GM06990 (cell line): ENCODE data around the gene PRSS37.

Experiments
- DNase-seq: peaks from one replicate; pipeline ENCODE4 v3.0.0-alpha.2; 2011; ENCODE audit not compliant: insufficient read length; ENCODE audit errors: extremely low read depth
- H3K27me3 ChIP-seq: replicated peaks from 2 replicates; pipeline ENCODE4 v1.6.0; 2011; ENCODE audit warnings: low read length; ENCODE audit not compliant: control insufficient read depth, insufficient read depth
- H3K36me3 ChIP-seq: 2 replicates; pipeline ENCODE4 v1.5.1; 2011; ENCODE audit warnings: low read length; ENCODE audit not compliant: control insufficient read depth, insufficient read depth
- H3K4me3 ChIP-seq: replicated peaks from 2 replicates; pipeline ENCODE4 v1.5.1; 2011; ENCODE audit warnings: low read depth, mild to moderate bottlenecking, control low read depth, low read length
- CTCF ChIP-seq: IDR thresholded peaks from 2 replicates; pipeline ENCODE4 v1.5.1; 2011; ENCODE audit warnings: low read length, control low read depth, mild to moderate bottlenecking, inconsistent platforms; ENCODE audit not compliant: insufficient read depth, poor library complexity, severe bottlenecking

PRSS37 gene

GRCh38 chr7:141841385-141841784 is at the start of gene PRSS37:
TSS of gene PRSS37 (minus strand) at chr7:141841485. CDS start at chr7:141841049, 436 bp downstream.
- no peak for TF ChIP-seq CTCF
- H3K4me3 ChIP-seq = no peak within 1 kb of the TSS

GRCh38 chr7:141889321-141889720 is 48.0 kb upstream of the PRSS37 start:
- TF ChIP-seq CTCF = no peak

More at GRCh38 chr7:141841385-141841784, at the start of gene PRSS37:
- DNase-seq = no peak
- H3K36me3 ChIP-seq = no peaks in the 10 kb centered on the region
- no peaks in the 10 kb centered on the region; the same call in 1 of the 2 replicates for H3K27me3 ChIP-seq

GRCh38 chr7:141884539-141885225 is 43.4 kb upstream of the PRSS37 start:
- TF ChIP-seq CTCF = no peak
- Histone ChIP-seq H3K36me3 (no peaks in the 10 kb centered on the region), H3K27me3 (no peaks in the 10 kb centered on the region), H3K4me3 (no peak overlapping the region)
- DNase-seq = peak; percentile 77

More at GRCh38 chr7:141889321-141889720, 48.0 kb upstream of the PRSS37 start:
- Histone ChIP-seq H3K4me3 (no peak overlapping the region), H3K27me3 (no peaks in the 10 kb centered on the region; the same call in 1 of the 2 replicates), H3K36me3 (no peaks in the 10 kb centered on the region)
- DNase-seq = no peak

GRCh38 chr7:141880960-141881359 is 39.7 kb upstream of the PRSS37 start:
- H3K27me3 ChIP-seq = no peaks in the 10 kb centered on the region
- DNase-seq = no peak
- TF ChIP-seq CTCF = no peak
- H3K4me3 ChIP-seq = no peak overlapping the region
- H3K36me3 ChIP-seq = no peaks in the 10 kb centered on the region

- no peak overlapping the region for H3K4me3 ChIP-seq
- TF ChIP-seq CTCF = no peak
- DNase-seq = no peak
- H3K27me3 ChIP-seq = no peaks in the 10 kb centered on the region
- H3K36me3 ChIP-seq = no peaks in the 10 kb centered on the region
Observed at GRCh38 chr7:141877365-141877764, 36.1 kb upstream of the PRSS37 start.
